ENCODE measurements around the gene ADCYAP1R1.

DNA sequence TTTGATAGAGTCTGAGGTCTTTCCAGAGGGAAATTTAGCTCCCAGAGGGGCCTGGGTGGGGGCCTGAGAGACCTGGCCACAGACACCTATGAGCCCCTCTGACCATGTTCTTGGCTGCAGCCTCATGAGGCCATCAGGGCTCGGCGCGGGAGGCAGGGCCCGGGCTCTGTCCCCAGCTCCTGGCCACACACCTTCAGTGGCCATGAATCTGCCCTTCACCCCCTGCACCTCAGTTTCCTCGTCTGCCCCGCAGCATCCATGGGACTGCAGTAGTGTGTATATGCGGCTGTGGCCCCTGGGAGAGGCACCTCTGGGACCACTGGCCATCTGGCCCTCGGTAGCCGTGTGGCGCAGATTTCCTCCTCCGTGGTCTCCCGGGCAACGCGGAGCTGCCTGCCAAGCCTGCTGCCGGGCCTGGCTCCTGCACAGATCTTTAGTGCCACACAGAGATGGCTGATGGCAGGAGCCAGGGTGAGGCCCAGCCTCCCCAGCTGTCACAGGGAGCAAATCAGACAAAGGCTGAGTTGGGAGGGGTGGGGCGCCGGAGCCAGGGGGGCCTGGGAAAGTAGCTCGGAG is 23.6 kb upstream of the ADCYAP1R1 start:
- TF ChIP-seq POLR2A (IDR thresholded peaks at IDR 0.05; ENCODE audit: low read length) (no peak), GATA1 (IDR thresholded peaks at IDR 0.05; ENCODE audit: low read depth, low read length) (no peak)

All from erythroblast (primary cell).